Heart left ventricle (tissue), 13 donors: Measurements from ENCODE around the gene CYP4F3.

Source experiments
- CTCF ChIP-seq, 12 donors: fragments of 200-600 bp; sonication (generic) in 4 of 12; IDR thresholded peaks; one replicate each; pipeline versions ENCODE4 v1.5.0 to v1.8.0; 2018 to 2022; ENCODE audit warnings: antibody characterized with exemption in 12 of 12, mild to moderate bottlenecking in 5 of 12
- POLR2A ChIP-seq, 2 donors: fragments of 450-650 bp; IDR thresholded peaks; one replicate each; pipeline ENCODE4 v1.6.1; 2017; ENCODE audit warnings: antibody characterized with exemption in 2 of 2, mild to moderate bottlenecking in 2 of 2, moderate library complexity in 2 of 2
- donor health status: ischemic (EF 13 %, LVEDD 7.1; RV severe dilation, severe dysfunction).
- donor health status: DM: no; HTN: yes; CAD: no.
- donor health status: DM: no; HTN: no; CAD: no.
- donor health status: ischemic (EF 25% LVEDD 6.9; RV normal size, moderate dysfunction).
- donor health status: ischemic (EF 25% LVEDD 5.7; RV mildly dilated, moderate dysfunction).
- donor health status: ischemic (EF 35%, LVEDD 5.7; RV mildly dilated, moderate dysfunction).
- donor health status: nonischemic (EF 11% LVEDD 7.7; RV severe dilation, severe dysfunction).
- donor health status: DM: yes; HTN: yes; CAD: no.
- donor health status: PGD.
- donor health status: ischemic (EF 29% LVEDD 5.4; RV normal size, mild dysfunction).
- donor health status: nonischemic (EF 23%, LVEDD 6.1; RV moderate dilation, normal function).

DNA sequence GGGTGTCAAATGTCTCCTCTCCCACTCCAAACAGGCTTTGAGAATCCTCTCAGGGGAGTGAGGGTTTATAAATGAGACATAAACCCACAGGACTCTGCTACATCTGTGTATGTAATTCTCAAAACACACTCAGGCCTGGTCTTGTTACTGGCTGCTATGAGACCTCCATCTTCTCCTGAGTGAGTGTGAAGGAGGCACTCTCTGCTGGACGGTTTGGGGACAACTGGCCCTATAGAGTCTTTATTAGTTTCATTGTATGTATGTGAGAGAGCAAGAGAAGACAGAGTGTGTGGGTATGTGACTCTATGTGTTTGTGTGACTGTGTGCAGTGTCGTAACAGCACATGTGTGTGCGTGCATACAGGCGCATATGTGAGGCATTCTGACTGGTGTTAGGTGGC, 22.6 kb downstream of the CYP4F3 start:
- TF ChIP-seq CTCF (IDR thresholded peaks at IDR 0.05) (no peak), POLR2A (IDR thresholded peaks at IDR 0.05) (no peak)
